Subcutaneous adipose tissue (tissue), 4 donors: ENCODE results near the gene MRPL22. TPM values are rescaled to one million over a fixed set of nuclear protein-coding genes. Genes with fewer than 3 reads are reported as not detected.

Source experiments
- CTCF ChIP-seq: fragments of 450-650 bp; IDR thresholded peaks from one replicate; pipeline ENCODE4 v1.5.1; 2016; ENCODE audit warnings: low read depth, mild to moderate bottlenecking, control low read depth, antibody characterized with exemption, moderate library complexity
- total RNA-seq, 4 donors: library from RNA; depleted of rRNA; stranded (reverse); fragments of >200 nt; gene quantifications; one replicate each; pipeline ENCODE4 v1.1.0, GENCODE V29; 2016

The MRPL22 gene
- total RNA-seq: 10 to 100 TPM; 13.4 to 34.6 (median 19.2) TPM

GRCh38 chr5:154940772-154941620, at the start of gene MRPL22:
MRPL22 (plus strand) TSS chr5:154941073; CDS start chr5:154941111, 38 bp downstream.
- TF ChIP-seq CTCF: no peak

GRCh38 chr5:154892369-154892771, 48.5 kb upstream of the MRPL22 start:
- no peak for TF ChIP-seq CTCF

GRCh38 chr5:154893381-154893780, 47.5 kb upstream of the MRPL22 start:
- TF ChIP-seq CTCF: no peak

GRCh38 chr5:154895606-154896561, 45.0 kb upstream of the MRPL22 start:
- no peak for TF ChIP-seq CTCF

GRCh38 chr5:154896562-154897165, 44.2 kb upstream of the MRPL22 start:
- no peak for TF ChIP-seq CTCF

GRCh38 chr5:154898210-154898609, 42.7 kb upstream of the MRPL22 start:
- no peak for TF ChIP-seq CTCF
